Smooth muscle cell (in vitro differentiated cells): ENCODE data around the gene OPCML. TPM values are rescaled to one million over a fixed set of nuclear protein-coding genes. Genes with fewer than 3 reads are reported as not detected.

Experiments
- DNase-seq: peaks from one replicate; lab custom pipeline; 2025; ENCODE audit not compliant: unreplicated experiment; lab: John Stamatoyannopoulos, UW
- H2AFZ ChIP-seq: fragments of 200-600 bp; sonication (generic); 2 replicates; pipeline ENCODE4 v1.6.0; 2016; ENCODE audit warnings: antibody characterized with exemption, low read depth, mild to moderate bottlenecking
- H3F3A ChIP-seq: fragments of 200-600 bp; sonication (generic); 2 replicates; pipeline ENCODE4 v1.6.0; 2017; ENCODE audit warnings: antibody characterized with exemption, low read depth
- H3K27ac ChIP-seq: fragments of 200-600 bp; sonication (generic); 2 replicates; pipeline ENCODE4 v1.5.1; 2016; ENCODE audit warnings: low read depth, mild to moderate bottlenecking
- H3K27me3 ChIP-seq: fragments of 200-600 bp; sonication (generic); 2 replicates; pipeline ENCODE4 v1.6.1; 2016; ENCODE audit warnings: low read depth, mild to moderate bottlenecking
- H3K36me3 ChIP-seq: fragments of 200-600 bp; sonication (generic); 2 replicates; pipeline ENCODE4 v1.5.1; 2016; ENCODE audit warnings: low read depth
- H3K4me1 ChIP-seq: fragments of 200-600 bp; sonication (generic); 2 replicates; pipeline ENCODE4 v1.5.1; 2016; ENCODE audit warnings: low read depth
- H3K4me2 ChIP-seq: fragments of 200-600 bp; sonication (generic); 2 replicates; pipeline ENCODE4 v1.6.0; 2016; ENCODE audit warnings: mild to moderate bottlenecking
- H3K4me3 ChIP-seq: fragments of 200-600 bp; sonication (generic); 2 replicates; pipeline ENCODE4 v1.5.1; 2016; ENCODE audit warnings: mild to moderate bottlenecking
- H3K79me2 ChIP-seq: fragments of 200-600 bp; sonication (generic); 2 replicates; pipeline ENCODE4 v1.6.0; 2016; ENCODE audit warnings: low read depth, mild to moderate bottlenecking
- H3K9ac ChIP-seq: fragments of 200-600 bp; sonication (generic); 2 replicates; pipeline ENCODE4 v1.6.0; 2016; ENCODE audit warnings: low read depth
- H3K9me3 ChIP-seq: fragments of 200-600 bp; sonication (generic); replicated peaks from 2 replicates; pipeline ENCODE4 v1.5.1; 2016; ENCODE audit warnings: low read depth
- H4K20me1 ChIP-seq: fragments of 200-600 bp; sonication (generic); 2 replicates; pipeline ENCODE4 v1.6.0; 2016; ENCODE audit warnings: low read depth
- WGBS: methylation state at CpG from one replicate; pipeline ENCODE4 v1.1.7; 2016; ENCODE audit warnings: low lambda C conversion rate; 5-methylcytosine and 5-hydroxymethylcytosine counted together
- polyA plus RNA-seq: library from polyadenylated mRNA; unstranded; fragments of >200 nt; fragmentation: Nextera tagmentation; extraction: Ambion mirVana; gene quantifications from 2 replicates; pipeline ENCODE4 v1.2.1, GENCODE V29; 2016
- total RNA-seq: library from RNA; depleted of rRNA; stranded (reverse); fragments of >200 nt; gene quantifications from 2 replicates; pipeline ENCODE4 v1.2.3, GENCODE V29; 2014
- TF ChIP-seq, protein P1 (sequence below): fragments of 200-600 bp; sonication (generic); IDR thresholded peaks from 2 replicates; pipeline ENCODE4 v1.5.1; 2017; ENCODE audit warnings: borderline replicate concordance, mild to moderate bottlenecking, antibody characterized with exemption; ENCODE audit not compliant: insufficient read depth, poor library complexity, severe bottlenecking

The OPCML gene
- total and polyA plus RNA-seq, 2 experiments from 2014 or later, result 0.42 to 0.58 TPM

GRCh38 chr11:132621976-132622580 is 910.2 kb downstream of the OPCML start:
- Histone ChIP-seq H3F3A (no peaks in the 10 kb centered on the region), H3K4me1 (no peaks in the 10 kb centered on the region), H3K27me3 (no peaks in the 10 kb centered on the region), H4K20me1 (no peaks in the 10 kb centered on the region), H3K9ac (no peak overlapping the region), H3K4me3 (no peak overlapping the region), H3K27ac (no peak overlapping the region), H3K9me3 (no peaks in the 10 kb centered on the region), H2AFZ (no peak overlapping the region), H3K79me2 (no peaks in the 10 kb centered on the region), H3K36me3 (no peaks in the 10 kb centered on the region), H3K4me2 (no peak overlapping the region)
- WGBS, result 78% methylated on average over 6 of the region's 6 CpGs
- TF ChIP-seq, protein P1, sequence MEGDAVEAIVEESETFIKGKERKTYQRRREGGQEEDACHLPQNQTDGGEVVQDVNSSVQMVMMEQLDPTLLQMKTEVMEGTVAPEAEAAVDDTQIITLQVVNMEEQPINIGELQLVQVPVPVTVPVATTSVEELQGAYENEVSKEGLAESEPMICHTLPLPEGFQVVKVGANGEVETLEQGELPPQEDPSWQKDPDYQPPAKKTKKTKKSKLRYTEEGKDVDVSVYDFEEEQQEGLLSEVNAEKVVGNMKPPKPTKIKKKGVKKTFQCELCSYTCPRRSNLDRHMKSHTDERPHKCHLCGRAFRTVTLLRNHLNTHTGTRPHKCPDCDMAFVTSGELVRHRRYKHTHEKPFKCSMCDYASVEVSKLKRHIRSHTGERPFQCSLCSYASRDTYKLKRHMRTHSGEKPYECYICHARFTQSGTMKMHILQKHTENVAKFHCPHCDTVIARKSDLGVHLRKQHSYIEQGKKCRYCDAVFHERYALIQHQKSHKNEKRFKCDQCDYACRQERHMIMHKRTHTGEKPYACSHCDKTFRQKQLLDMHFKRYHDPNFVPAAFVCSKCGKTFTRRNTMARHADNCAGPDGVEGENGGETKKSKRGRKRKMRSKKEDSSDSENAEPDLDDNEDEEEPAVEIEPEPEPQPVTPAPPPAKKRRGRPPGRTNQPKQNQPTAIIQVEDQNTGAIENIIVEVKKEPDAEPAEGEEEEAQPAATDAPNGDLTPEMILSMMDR, result no peak
- DNase-seq, result no peak

DNA sequence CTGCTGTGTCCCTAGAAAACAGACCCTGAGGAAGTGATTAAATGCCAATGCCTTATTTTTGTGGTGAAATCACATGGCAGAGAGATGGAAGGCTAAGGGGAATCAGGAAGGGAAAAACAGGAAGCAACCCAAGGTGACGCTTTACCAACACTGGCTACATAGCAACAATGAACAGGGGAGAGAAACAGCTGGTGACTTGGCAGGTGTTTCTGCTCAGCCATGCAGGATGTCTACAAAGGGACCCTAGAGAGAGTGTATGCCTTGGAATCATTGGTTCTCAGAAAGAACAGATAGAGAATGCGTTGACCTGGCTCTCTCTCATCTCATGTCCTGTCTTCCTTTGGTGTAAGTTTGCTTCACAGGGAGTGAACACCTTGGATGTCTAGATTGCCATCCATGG is 911.9 kb downstream of the OPCML start:
- Histone ChIP-seq H3K9ac (no peak overlapping the region), H3K4me1 (no peaks in the 10 kb centered on the region), H3K27me3 (no peaks in the 10 kb centered on the region), H3K4me2 (no peak overlapping the region), H3K79me2 (no peaks in the 10 kb centered on the region), H2AFZ (no peak overlapping the region), H3K9me3 (no peaks in the 10 kb centered on the region), H3K4me3 (no peak overlapping the region), H3F3A (no peaks in the 10 kb centered on the region), H4K20me1 (no peaks in the 10 kb centered on the region), H3K36me3 (no peaks in the 10 kb centered on the region), H3K27ac (no peak overlapping the region)
- no peak for DNase-seq
- 93% methylated on average over 2 of the region's 2 CpGs for WGBS
- TF ChIP-seq, protein P1, result no peak

GRCh38 chr11:132610791-132611190 is 921.5 kb downstream of the OPCML start:
- H3K9me3 ChIP-seq, result no peaks in the 10 kb centered on the region
- no peak overlapping the region for H3K9ac ChIP-seq
- H3K36me3 ChIP-seq, result no peaks in the 10 kb centered on the region
- no peak overlapping the region for H3K4me3 ChIP-seq
- no peaks in the 10 kb centered on the region for H4K20me1 ChIP-seq
- H3K79me2 ChIP-seq, result no peaks in the 10 kb centered on the region
- TF ChIP-seq, protein P1, result no peak
- 88% methylated on average over 4 of the region's 4 CpGs for WGBS
- H3K27ac ChIP-seq, result no peak overlapping the region
- H3K4me2 ChIP-seq, result no peak overlapping the region
- H2AFZ ChIP-seq, result no peak overlapping the region
- H3K27me3 ChIP-seq, result no peaks in the 10 kb centered on the region
- no peak for DNase-seq
- no peaks in the 10 kb centered on the region for H3F3A ChIP-seq
- H3K4me1 ChIP-seq, result no peaks in the 10 kb centered on the region

DNA sequence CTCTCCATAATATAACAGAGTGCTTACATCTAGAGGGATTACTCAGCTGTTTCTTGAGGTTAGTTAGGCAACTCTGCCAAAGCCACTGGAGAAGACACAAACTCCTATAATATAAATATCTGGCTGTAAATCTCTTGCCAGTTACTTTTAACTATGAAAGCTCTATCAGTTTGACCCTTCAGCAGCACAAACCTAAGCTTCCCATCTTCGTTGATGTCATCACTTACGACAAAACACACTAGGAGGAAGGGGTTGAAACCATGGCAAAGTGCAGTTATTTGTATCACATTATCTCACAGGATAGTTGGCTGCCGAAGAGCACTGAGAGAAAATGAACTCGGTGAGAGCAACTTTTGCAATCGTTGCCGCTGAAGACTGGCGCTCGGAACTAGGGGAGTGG is 922.1 kb downstream of the OPCML start:
- H3K4me1 ChIP-seq, result no peaks in the 10 kb centered on the region
- WGBS, result 72% methylated on average over 8 of the region's 8 CpGs

More for the DNA sequence above, 922.1 kb downstream of the OPCML start:
- Histone ChIP-seq H3K27ac (no peak overlapping the region), H2AFZ (no peak overlapping the region), H3K36me3 (no peaks in the 10 kb centered on the region), H4K20me1 (no peaks in the 10 kb centered on the region), H3K9ac (no peak overlapping the region), H3K4me3 (no peak overlapping the region), H3K4me2 (no peak overlapping the region), H3K79me2 (no peaks in the 10 kb centered on the region), H3K9me3 (no peaks in the 10 kb centered on the region), H3F3A (no peaks in the 10 kb centered on the region), H3K27me3 (no peaks in the 10 kb centered on the region)
- TF ChIP-seq, protein P1, result no peak
- no peak for DNase-seq
